ENCODE measurements around the gene LGALS13. TPM values are rescaled to one million over a fixed set of nuclear protein-coding genes. Genes with fewer than 3 reads are reported as not detected.
A peak's percentile ranks its signal among the peaks of the same experiment; 100 is the strongest.

The LGALS13 gene
- polyA plus RNA-seq, 1 donor from 2014 or later, result not detected

DNA sequence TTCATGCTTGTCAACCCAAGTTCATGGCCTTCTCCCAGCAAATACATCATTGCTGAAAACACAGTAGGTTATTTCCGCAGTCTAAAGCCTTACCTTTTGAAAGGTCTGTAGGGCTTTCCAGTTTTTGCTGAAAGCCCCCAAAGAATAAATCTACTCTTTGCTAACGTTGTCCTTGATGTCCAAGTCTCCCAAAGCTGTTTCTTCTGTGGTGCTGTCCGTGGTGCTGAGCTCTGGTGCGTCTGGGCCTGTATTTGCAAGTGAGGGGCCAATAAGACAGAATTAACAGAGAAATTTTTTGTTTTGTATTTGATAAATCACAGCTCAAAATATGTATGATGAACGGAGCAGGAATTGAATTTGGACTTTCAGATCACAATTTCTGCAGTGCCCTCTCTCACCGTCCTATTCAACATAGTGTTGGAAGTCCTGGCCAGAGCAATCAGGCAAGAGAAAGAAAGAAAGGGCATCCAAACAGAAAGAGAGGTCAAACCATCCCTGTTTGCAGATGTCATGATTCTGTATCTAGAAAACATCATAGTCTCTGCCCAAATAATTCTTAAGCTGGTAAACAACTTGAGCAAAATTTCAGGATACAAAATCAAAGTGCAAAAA lies 43.6 kb downstream of the LGALS13 start:
- Histone ChIP-seq H3K9me2 (ENCODE audit: insufficient read depth, low read length) (no peaks in the 10 kb centered on the region), H3K27ac (ENCODE audit: low read length) (no peak overlapping the region), H3K36me3 (ENCODE audit: insufficient read depth, low read length) (no peaks in the 10 kb centered on the region), H3K9ac (ENCODE audit: low read length) (no peak overlapping the region), H2AFZ (ENCODE audit: low read depth, low read length) (no peak overlapping the region), H3K4me3 (ENCODE audit: low read length) (no peak overlapping the region), H3K4me2 (ENCODE audit: low read length) (no peak overlapping the region), H4K20me1 (ENCODE audit: insufficient read depth) (no peaks in the 10 kb centered on the region), H3K9me3 (ENCODE audit: low read length) (no peaks in the 10 kb centered on the region), H3K27me3 (ENCODE audit: insufficient read depth, low read depth, low read length) (no peaks in the 10 kb centered on the region), H3F3A (ENCODE audit: insufficient read depth, low read length, poor library complexity, severe bottlenecking) (no peaks in the 10 kb centered on the region), H3K79me2 (replicated peaks; ENCODE audit: insufficient read depth, low read length) (no peaks in the 10 kb centered on the region)
- TF ChIP-seq RAD21 (conservative IDR thresholded peaks at IDR 0.05) (no peak), EP300 (conservative IDR thresholded peaks at IDR 0.05; ENCODE audit: poor library complexity, severe bottlenecking) (no peak), MXI1 (conservative IDR thresholded peaks at IDR 0.05; ENCODE audit: poor library complexity, severe bottlenecking) (no peak), POLR2AphosphoS5 (IDR thresholded peaks at IDR 0.05) (no peak), SMC3 (conservative IDR thresholded peaks at IDR 0.05; ENCODE audit: poor library complexity) (no peak)
- TF ChIP-seq, protein P1, sequence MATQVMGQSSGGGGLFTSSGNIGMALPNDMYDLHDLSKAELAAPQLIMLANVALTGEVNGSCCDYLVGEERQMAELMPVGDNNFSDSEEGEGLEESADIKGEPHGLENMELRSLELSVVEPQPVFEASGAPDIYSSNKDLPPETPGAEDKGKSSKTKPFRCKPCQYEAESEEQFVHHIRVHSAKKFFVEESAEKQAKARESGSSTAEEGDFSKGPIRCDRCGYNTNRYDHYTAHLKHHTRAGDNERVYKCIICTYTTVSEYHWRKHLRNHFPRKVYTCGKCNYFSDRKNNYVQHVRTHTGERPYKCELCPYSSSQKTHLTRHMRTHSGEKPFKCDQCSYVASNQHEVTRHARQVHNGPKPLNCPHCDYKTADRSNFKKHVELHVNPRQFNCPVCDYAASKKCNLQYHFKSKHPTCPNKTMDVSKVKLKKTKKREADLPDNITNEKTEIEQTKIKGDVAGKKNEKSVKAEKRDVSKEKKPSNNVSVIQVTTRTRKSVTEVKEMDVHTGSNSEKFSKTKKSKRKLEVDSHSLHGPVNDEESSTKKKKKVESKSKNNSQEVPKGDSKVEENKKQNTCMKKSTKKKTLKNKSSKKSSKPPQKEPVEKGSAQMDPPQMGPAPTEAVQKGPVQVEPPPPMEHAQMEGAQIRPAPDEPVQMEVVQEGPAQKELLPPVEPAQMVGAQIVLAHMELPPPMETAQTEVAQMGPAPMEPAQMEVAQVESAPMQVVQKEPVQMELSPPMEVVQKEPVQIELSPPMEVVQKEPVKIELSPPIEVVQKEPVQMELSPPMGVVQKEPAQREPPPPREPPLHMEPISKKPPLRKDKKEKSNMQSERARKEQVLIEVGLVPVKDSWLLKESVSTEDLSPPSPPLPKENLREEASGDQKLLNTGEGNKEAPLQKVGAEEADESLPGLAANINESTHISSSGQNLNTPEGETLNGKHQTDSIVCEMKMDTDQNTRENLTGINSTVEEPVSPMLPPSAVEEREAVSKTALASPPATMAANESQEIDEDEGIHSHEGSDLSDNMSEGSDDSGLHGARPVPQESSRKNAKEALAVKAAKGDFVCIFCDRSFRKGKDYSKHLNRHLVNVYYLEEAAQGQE (IDR thresholded peaks at IDR 0.05; ENCODE audit: borderline replicate concordance), result peak; percentile 32

DNA sequence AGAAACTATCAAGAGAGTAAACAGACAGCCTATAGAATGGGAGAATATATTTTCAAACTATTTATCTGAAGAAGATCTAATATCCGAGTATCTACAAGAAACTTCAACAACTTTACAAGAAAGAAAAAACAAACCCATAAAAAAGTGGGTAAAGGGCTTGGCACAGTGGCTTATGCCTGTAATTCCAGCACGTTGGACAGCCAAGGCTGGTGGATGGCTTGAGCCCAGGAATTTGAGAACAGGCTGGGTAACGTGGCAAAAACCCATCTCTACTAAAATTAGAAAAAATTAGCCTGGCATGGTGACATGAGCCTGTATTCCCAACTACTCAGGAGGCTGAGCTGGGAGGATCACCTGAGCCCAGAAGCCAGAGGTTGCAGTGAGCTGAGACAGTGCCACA lies 45.6 kb downstream of the LGALS13 start:
- TF ChIP-seq, protein P1 (IDR thresholded peaks at IDR 0.05; ENCODE audit: borderline replicate concordance), result no peak
- TF ChIP-seq, protein P2, sequence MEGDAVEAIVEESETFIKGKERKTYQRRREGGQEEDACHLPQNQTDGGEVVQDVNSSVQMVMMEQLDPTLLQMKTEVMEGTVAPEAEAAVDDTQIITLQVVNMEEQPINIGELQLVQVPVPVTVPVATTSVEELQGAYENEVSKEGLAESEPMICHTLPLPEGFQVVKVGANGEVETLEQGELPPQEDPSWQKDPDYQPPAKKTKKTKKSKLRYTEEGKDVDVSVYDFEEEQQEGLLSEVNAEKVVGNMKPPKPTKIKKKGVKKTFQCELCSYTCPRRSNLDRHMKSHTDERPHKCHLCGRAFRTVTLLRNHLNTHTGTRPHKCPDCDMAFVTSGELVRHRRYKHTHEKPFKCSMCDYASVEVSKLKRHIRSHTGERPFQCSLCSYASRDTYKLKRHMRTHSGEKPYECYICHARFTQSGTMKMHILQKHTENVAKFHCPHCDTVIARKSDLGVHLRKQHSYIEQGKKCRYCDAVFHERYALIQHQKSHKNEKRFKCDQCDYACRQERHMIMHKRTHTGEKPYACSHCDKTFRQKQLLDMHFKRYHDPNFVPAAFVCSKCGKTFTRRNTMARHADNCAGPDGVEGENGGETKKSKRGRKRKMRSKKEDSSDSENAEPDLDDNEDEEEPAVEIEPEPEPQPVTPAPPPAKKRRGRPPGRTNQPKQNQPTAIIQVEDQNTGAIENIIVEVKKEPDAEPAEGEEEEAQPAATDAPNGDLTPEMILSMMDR (IDR thresholded peaks at IDR 0.05; ENCODE audit: poor library complexity, severe bottlenecking), result no peak
- TF ChIP-seq TAF1 (IDR thresholded peaks at IDR 0.05; ENCODE audit: low read depth) (no peak), RAD21 (conservative IDR thresholded peaks at IDR 0.05) (no peak), EZH2 (IDR thresholded peaks at IDR 0.05; ENCODE audit: borderline replicate concordance, insufficient read depth, low read length, poor library complexity, severe bottlenecking) (no peak), POLR2AphosphoS5 (IDR thresholded peaks at IDR 0.05) (no peak), SMC3 (conservative IDR thresholded peaks at IDR 0.05; ENCODE audit: poor library complexity) (no peak), EP300 (conservative IDR thresholded peaks at IDR 0.05; ENCODE audit: poor library complexity, severe bottlenecking) (no peak), MXI1 (conservative IDR thresholded peaks at IDR 0.05; ENCODE audit: poor library complexity, severe bottlenecking) (no peak)
- Histone ChIP-seq H3K79me2 (replicated peaks; ENCODE audit: insufficient read depth, low read length) (no peaks in the 10 kb centered on the region), H3K4me3 (ENCODE audit: low read length) (no peak overlapping the region), H3K9ac (ENCODE audit: low read length) (no peak overlapping the region), H3K9me3 (ENCODE audit: low read length) (no peaks in the 10 kb centered on the region), H3K9me2 (ENCODE audit: insufficient read depth, low read length) (no peaks in the 10 kb centered on the region), H2AFZ (ENCODE audit: low read depth, low read length) (no peak overlapping the region), H4K20me1 (ENCODE audit: insufficient read depth) (no peaks in the 10 kb centered on the region), H3K27ac (ENCODE audit: low read length) (no peak overlapping the region), H3K36me3 (ENCODE audit: insufficient read depth, low read length) (no peaks in the 10 kb centered on the region), H3F3A (ENCODE audit: insufficient read depth, low read length, poor library complexity, severe bottlenecking) (no peaks in the 10 kb centered on the region), H3K27me3 (ENCODE audit: insufficient read depth, low read depth, low read length) (no peaks in the 10 kb centered on the region), H3K4me2 (ENCODE audit: low read length) (no peak overlapping the region)
